Transverse colon (tissue), 4 donors: Measurements from ENCODE around the gene SEC16A. TPM values are rescaled to one million over a fixed set of nuclear protein-coding genes. Genes with fewer than 3 reads are reported as not detected.

ENCODE experiments used
- DNase-seq: peaks from one replicate; pipeline ENCODE4 v3.0.0-alpha.2; 2019
- H3K27ac ChIP-seq, 4 donors: fragments of 200-600 bp; sonication (generic); 2 replicates each; pipeline ENCODE4 v1.5.1; 2016 to 2018; ENCODE audit warnings: inconsistent platforms in 4 of 4
- H3K27me3 ChIP-seq: fragments of 200-600 bp; sonication (generic); 2 replicates; pipeline ENCODE4 v1.5.1; 2017; ENCODE audit warnings: inconsistent platforms
- H3K36me3 ChIP-seq, 4 donors: fragments of 200-600 bp; sonication (generic); 2 replicates each; pipeline ENCODE4 v1.5.1; 2017 to 2019; ENCODE audit warnings: inconsistent platforms in 4 of 4
- H3K4me1 ChIP-seq, 4 donors: fragments of 200-600 bp; sonication (generic); 2 replicates each; pipeline ENCODE4 v1.5.1; 2017 to 2020; ENCODE audit warnings: inconsistent platforms in 4 of 4
- H3K4me3 ChIP-seq, 4 donors: fragments of 200-600 bp; sonication (generic); 1 replicate in 1 of 4; 2 replicates in 3 of 4; pipeline versions ENCODE4 v1.5.1 to v1.6.1; 2017 to 2019; ENCODE audit warnings: inconsistent platforms in 4 of 4
- H3K9me3 ChIP-seq, 2 donors: fragments of 200-600 bp; sonication (generic); 2 replicates each; pipeline ENCODE4 v1.5.1; 2017 to 2019; ENCODE audit warnings: inconsistent platforms in 2 of 2
- CTCF ChIP-seq, 5 experiments: fragments of 200-600 bp in 3 of 5; fragments of 450-650 bp in 2 of 5; sonication (generic) in 3 of 5; IDR thresholded peaks; 1 replicate in 2 of 5; 2 replicates in 3 of 5; pipeline ENCODE4 v1.5.1; 2016 to 2017; ENCODE audit warnings: antibody characterized with exemption in 5 of 5, inconsistent platforms in 3 of 5, mild to moderate bottlenecking in 2 of 5, moderate library complexity in 1 of 5
- EP300 ChIP-seq: sonication (generic); formaldehyde crosslinking; IDR thresholded peaks from one replicate; pipeline ENCODE4 v1.6.1; 2017; ENCODE audit warnings: antibody characterized with exemption, low read depth
- POLR2A ChIP-seq: fragments of 450-650 bp; IDR thresholded peaks from one replicate; pipeline ENCODE4 v1.6.1; 2016; ENCODE audit warnings: antibody characterized with exemption, mild to moderate bottlenecking, moderate library complexity
- POLR2AphosphoS5 ChIP-seq, 3 donors: sonication (generic); formaldehyde crosslinking; IDR thresholded peaks; one replicate each; pipeline ENCODE4 v1.6.1; 2016; ENCODE audit warnings: antibody characterized with exemption in 3 of 3
- WGBS, 2 donors: methylation state at CpG; one replicate each; pipeline ENCODE4 v1.1.5; 2018; ENCODE audit warnings: low coverage in 1 of 2; 5-methylcytosine and 5-hydroxymethylcytosine counted together
- in situ Hi-C, 4 donors: fragments of 200-750 bp; cut with MboI; loops; one replicate each; pipeline versions ENCODE4 v1.15.0 to v1.15.1; 2017; ENCODE audit warnings: low sequenced_read_pairs in 3 of 4, low pct_ligation_motif_present in 1 of 4, low pct_unique_long_range_greater_than_20kb in 1 of 4
- intact Hi-C: fragments of 100-400 bp; cut with DNase I; formaldehyde crosslinking; loops from one replicate; pipeline ENCODE4 v1.15.1; 2023; ENCODE audit warnings: low total_unique reads
- total RNA-seq, 4 donors: library from RNA; depleted of rRNA; stranded (reverse); fragments of >200 nt; gene quantifications; one replicate each; pipeline ENCODE4 v1.1.0, GENCODE V29; 2016

SEC16A gene, protein sequence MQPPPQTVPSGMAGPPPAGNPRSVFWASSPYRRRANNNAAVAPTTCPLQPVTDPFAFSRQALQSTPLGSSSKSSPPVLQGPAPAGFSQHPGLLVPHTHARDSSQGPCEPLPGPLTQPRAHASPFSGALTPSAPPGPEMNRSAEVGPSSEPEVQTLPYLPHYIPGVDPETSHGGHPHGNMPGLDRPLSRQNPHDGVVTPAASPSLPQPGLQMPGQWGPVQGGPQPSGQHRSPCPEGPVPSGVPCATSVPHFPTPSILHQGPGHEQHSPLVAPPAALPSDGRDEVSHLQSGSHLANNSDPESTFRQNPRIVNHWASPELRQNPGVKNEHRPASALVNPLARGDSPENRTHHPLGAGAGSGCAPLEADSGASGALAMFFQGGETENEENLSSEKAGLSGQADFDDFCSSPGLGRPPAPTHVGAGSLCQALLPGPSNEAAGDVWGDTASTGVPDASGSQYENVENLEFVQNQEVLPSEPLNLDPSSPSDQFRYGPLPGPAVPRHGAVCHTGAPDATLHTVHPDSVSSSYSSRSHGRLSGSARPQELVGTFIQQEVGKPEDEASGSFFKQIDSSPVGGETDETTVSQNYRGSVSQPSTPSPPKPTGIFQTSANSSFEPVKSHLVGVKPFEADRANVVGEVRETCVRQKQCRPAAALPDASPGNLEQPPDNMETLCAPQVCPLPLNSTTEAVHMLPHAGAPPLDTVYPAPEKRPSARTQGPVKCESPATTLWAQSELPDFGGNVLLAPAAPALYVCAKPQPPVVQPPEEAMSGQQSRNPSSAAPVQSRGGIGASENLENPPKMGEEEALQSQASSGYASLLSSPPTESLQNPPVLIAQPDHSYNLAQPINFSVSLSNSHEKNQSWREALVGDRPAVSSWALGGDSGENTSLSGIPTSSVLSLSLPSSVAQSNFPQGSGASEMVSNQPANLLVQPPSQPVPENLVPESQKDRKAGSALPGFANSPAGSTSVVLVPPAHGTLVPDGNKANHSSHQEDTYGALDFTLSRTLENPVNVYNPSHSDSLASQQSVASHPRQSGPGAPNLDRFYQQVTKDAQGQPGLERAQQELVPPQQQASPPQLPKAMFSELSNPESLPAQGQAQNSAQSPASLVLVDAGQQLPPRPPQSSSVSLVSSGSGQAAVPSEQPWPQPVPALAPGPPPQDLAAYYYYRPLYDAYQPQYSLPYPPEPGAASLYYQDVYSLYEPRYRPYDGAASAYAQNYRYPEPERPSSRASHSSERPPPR (N-terminal part only)
- 10 to 100 TPM; 54.1 to 75.9 (median 65.8) TPM for total RNA-seq

GRCh38 chr9:136482793-136483588 is at the start of gene SEC16A:
SEC16A (minus strand) TSS chr9:136483040; CDS start chr9:136477615, 5,425 bp downstream.
- 3% methylated on average over 21 of the region's 109 CpGs; no CpG with 5 or more reads in 1 of the 2 donors for WGBS, 2 donors
- Histone ChIP-seq H3K4me3 (peak within 1 kb of the TSS; percentile 80 to 100 (median 88)), H3K27me3 (no peaks in the 10 kb centered on the region), H3K36me3 (peaks cover 0 to 4% (median 0%) of the 10 kb centered on the region in 4 donors), H3K9me3 (no peaks in the 10 kb centered on the region), H3K4me1 (peaks cover 20 to 28% (median 21%) of the 10 kb centered on the region in 4 donors), H3K27ac (peak within 1 kb of the TSS; percentile 98 to 100 (median 100))
- intact Hi-C loops (no loop called here), in situ Hi-C loops (loop anchor here in 1 of 4 donors (10.0 kb wide), 1 partner anchor 152 kb away; no protein-coding TSS in a partner anchor)
- DNase-seq: peak; percentile 100
- TF ChIP-seq CTCF (IDR thresholded peaks at IDR 0.05): no peak
- TF ChIP-seq POLR2AphosphoS5 (IDR thresholded peaks at IDR 0.05): peak; percentile 93 to 97 (median 97)
- peak; percentile 14 for TF ChIP-seq EP300
- TF ChIP-seq POLR2A: peak; percentile 94

DNA sequence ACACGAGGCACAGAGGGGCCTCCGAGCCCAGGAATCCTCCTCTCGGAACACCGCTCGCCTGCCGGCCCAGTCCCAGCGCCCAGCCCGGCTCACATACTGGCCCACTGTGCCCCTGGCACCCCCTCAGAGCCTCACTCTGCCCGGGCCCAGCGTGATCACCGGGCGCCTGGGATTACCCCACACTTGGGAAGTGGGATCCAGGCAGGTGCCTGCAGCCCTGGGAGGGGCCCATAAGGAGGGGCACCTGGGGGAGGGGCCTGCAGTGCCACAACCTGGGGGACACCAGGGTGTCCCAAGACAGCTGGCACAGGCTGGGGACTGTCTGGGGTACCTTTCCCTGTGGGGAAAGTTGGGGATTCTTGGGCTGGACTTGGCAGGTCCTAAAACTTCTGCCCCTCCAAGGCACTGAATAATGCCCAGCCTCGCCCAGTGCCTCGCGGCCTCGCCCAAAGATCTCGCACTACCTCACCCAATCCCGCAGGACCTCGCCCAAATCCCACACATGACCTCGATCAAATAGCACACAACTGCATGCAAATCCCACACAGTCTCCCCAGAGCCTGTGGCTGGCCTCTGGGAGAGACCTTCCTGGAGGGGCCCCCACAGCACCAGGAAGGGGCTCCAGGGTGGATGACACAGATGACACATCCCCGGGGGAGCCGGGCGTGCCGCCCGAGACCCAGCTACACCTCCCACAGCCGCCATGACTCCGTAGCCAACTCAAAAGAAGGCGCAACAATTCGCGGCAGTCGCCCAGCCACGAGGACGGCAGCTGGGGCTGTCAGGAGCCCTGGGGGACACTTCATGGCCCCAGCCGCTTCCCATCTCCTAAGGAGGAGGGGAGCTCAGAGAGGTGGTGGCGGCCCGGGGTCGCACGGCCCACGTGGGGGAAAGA is 49.3 kb upstream of the SEC16A start:
- DNase-seq: peak; percentile 77

More for the DNA sequence above, 49.3 kb upstream of the SEC16A start:
- Histone ChIP-seq H3K27me3 (no peaks in the 10 kb centered on the region), H3K36me3 (no peaks in the 10 kb centered on the region), H3K4me1 (peaks cover 79 to 94% (median 80%) of the 10 kb centered on the region in 4 donors), H3K27ac (peak overlapping the region; percentile 88 to 93 (median 88)), H3K4me3 (peak overlapping the region in 2 of 4 donors; percentile 3 to 6), H3K9me3 (no peaks in the 10 kb centered on the region)
- in situ Hi-C loops (no loop called here), intact Hi-C loops (no loop called here)
- TF ChIP-seq POLR2AphosphoS5 (IDR thresholded peaks at IDR 0.05) (peak in 1 of 3 donors; percentile 26), EP300 (no peak), POLR2A (peak; percentile 44), CTCF (IDR thresholded peaks at IDR 0.05) (no peak)
- WGBS, 2 donors: 48% methylated on average over 35 of the region's 39 CpGs; no CpG with 5 or more reads in 1 of the 2 donors
